GM13976 (cell line): ENCODE measurements around the gene PNKP.

Source experiments
- DNase-seq: peaks from one replicate; pipeline ENCODE4 v3.0.0; 2012; ENCODE audit warnings: low spot score
- in situ Hi-C: fragments of 300-500 bp; cut with MboI; formaldehyde crosslinking; loops from one replicate; pipeline ENCODE4 v1.12.0; 2022; ENCODE audit warnings: low sequenced_read_pairs, mixed read lengths, inconsistent platforms; ENCODE audit not compliant: unreplicated experiment
- TF ChIP-seq, protein P1 (sequence below): IDR thresholded peaks from 2 replicates; pipeline ENCODE4 v1.5.1; 2012; ENCODE audit warnings: borderline replicate concordance, mild to moderate bottlenecking; ENCODE audit not compliant: insufficient read depth; ENCODE audit errors: extremely low read depth, missing control alignments, control extremely low read depth

Gene PNKP

DNA sequence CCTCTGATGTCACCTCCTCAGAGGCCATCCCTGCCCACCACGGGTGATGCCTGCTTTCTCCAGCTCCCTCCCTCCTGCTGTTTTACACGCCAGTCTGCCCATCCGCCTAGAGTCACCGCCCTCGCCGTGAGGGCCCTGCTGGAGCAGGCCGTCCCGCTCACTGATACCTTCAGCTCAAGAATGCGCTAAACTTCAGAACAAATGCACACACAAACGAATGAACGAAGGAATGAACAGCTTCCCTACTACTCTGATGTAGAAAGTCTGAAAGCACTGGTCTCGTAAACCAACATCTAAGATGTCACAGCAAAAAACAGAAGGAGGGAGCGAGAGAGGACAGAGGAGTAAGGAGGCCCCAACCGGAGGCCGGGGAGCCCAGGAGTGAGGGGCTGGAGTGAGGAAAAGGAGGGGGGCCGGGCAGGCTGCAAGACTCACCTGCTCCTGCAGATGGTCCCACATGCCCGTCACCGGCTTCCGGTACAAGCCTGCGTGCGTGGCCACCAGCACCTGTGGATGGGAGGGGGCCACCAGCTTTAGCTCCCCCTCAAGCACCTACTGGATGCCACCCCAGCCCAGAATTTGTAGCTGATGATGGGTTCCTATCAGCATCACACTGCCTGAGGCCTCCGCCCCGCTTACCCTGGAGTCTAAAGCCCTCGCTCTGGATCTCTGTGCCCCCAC, 4.0 kb downstream of the PNKP start:
- TF ChIP-seq, protein P1, sequence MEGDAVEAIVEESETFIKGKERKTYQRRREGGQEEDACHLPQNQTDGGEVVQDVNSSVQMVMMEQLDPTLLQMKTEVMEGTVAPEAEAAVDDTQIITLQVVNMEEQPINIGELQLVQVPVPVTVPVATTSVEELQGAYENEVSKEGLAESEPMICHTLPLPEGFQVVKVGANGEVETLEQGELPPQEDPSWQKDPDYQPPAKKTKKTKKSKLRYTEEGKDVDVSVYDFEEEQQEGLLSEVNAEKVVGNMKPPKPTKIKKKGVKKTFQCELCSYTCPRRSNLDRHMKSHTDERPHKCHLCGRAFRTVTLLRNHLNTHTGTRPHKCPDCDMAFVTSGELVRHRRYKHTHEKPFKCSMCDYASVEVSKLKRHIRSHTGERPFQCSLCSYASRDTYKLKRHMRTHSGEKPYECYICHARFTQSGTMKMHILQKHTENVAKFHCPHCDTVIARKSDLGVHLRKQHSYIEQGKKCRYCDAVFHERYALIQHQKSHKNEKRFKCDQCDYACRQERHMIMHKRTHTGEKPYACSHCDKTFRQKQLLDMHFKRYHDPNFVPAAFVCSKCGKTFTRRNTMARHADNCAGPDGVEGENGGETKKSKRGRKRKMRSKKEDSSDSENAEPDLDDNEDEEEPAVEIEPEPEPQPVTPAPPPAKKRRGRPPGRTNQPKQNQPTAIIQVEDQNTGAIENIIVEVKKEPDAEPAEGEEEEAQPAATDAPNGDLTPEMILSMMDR = no peak
- in situ Hi-C loops = no loop called here
- no peak for DNase-seq

- in situ Hi-C loops = no loop called here
- no peak for DNase-seq
- TF ChIP-seq, protein P1 = no peak
These were observed 4.8 kb downstream of the PNKP start for GRCh38 chr19:49862391-49863253.

GRCh38 chr19:49861541-49862378, 5.6 kb downstream of the PNKP start:
- TF ChIP-seq, protein P1 = no peak
- in situ Hi-C loops = no loop called here
- DNase-seq = no peak

DNA sequence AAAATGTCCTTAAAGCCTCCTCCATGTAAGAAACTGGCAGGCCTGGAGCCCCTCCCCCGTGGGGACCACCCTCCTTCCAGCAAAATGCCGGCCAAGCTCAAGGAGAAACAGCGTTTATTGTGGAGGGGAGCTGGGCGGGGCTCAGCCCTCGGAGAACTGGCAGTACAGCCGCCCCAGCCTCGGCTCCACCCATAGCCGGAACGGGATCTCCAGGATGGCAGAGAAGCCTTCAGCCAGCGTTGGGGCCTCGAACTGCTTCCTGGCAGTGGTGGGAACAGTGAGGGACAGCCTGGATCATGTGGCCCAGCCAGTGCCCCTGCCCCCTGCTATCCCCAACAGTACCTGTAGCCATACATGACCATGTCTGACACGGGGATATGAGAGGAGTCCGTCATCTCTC, 6.3 kb downstream of the PNKP start:
- DNase-seq = no peak
- TF ChIP-seq, protein P1 = no peak
- in situ Hi-C loops = no loop called here

GRCh38 chr19:49860336-49861102, 6.9 kb downstream of the PNKP start:
- DNase-seq = no peak
- TF ChIP-seq, protein P1 = no peak
- in situ Hi-C loops = no loop called here

- TF ChIP-seq, protein P1 = no peak
- DNase-seq = no peak
- in situ Hi-C loops = no loop called here
These were observed 7.6 kb downstream of the PNKP start for GRCh38 chr19:49859682-49860335.
